ENCODE data around the gene NPAS3.

GRCh38 chr14:33444136-33444535 is 505.5 kb downstream of the NPAS3 start:
- no peak for TF ChIP-seq CTCF (tag by site-specific recombination; IDR thresholded peaks at IDR 0.05)
- TF ChIP-seq ZNF704 (tag by site-specific recombination; IDR thresholded peaks at IDR 0.05) = no peak
- TF ChIP-seq ZNF24 (tag by site-specific recombination; IDR thresholded peaks at IDR 0.05) = no peak
- no peak for TF ChIP-seq ZNF785 (tag by site-specific recombination; IDR thresholded peaks at IDR 0.05)
- TF ChIP-seq ZNF792 (tag by site-specific recombination; IDR thresholded peaks at IDR 0.05) = no peak
- TF ChIP-seq ZNF2 (tag by site-specific recombination; IDR thresholded peaks at IDR 0.05) = no peak
- no peak for TF ChIP-seq ZNF701 (tag by site-specific recombination; IDR thresholded peaks at IDR 0.05)
- TF ChIP-seq ZBTB7A (tag by site-specific recombination; IDR thresholded peaks at IDR 0.05; ENCODE audit: low read depth) = no peak
- TF ChIP-seq ZNF404 (tag by site-specific recombination; IDR thresholded peaks at IDR 0.05) = no peak
- no peak for TF ChIP-seq ZBTB20 (tag by site-specific recombination; IDR thresholded peaks at IDR 0.05)
